GM21717 (cell line): ENCODE results near the gene KCNJ18.
"Not testable (repeated sequence)": the region's sequence is repeated elsewhere in the genome, so short reads cannot be mapped to it uniquely, and the experiment has no call there.

Experiments
- ATAC-seq: cut with Tn5 transposase; IDR thresholded peaks from one replicate; pipeline ENCODE4 v1.9.1; 2021; ENCODE audit warnings: mild to moderate bottlenecking, moderate library complexity; ENCODE audit not compliant: unreplicated experiment

Gene KCNJ18

DNA sequence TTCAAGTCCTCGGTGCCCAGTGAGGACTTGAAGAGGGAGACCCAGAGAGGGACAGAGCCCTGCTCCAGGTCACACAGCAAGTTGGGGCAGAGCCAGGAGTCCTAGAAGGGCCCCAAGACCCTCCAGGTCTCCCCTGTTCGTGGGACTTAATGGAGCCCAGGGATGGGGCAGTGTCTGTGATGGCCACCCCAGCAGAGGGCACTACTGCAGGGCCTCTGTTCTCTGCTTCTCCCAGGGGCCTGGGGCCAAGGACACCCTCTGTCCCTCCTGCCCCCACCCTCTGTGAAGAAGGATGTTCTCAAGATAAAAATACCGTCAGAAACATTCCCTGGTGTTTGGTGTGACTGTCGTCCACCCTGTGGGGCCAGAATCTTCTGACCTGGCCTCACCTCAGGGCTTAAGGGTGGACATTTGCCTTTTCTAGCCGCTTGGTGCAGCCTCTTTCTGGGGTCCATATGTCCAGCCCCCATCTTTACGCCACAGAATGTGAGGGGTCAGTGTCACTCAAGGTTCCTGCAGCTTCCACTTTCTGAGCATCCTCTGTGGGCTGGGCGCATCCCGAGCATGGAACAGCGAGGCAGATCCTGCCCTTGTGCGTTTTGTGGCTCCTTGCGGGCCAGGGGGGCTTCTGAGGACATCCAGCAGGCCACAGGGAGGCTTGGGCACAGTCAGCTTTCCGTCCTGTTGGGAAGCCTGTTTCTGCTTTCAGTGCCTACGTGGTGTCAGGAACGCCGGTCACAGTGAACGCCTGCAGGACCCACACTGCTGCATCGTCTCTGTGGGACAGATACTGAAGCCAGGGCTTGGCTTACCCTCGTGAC lies at the start of gene KCNJ18:
TSS of gene KCNJ18 (plus strand) at position 641 of the 821 bp plus-strand sequence. CDS start 10,264 bp downstream, outside the sequence.
- not testable (repeated sequence) for ATAC-seq

DNA sequence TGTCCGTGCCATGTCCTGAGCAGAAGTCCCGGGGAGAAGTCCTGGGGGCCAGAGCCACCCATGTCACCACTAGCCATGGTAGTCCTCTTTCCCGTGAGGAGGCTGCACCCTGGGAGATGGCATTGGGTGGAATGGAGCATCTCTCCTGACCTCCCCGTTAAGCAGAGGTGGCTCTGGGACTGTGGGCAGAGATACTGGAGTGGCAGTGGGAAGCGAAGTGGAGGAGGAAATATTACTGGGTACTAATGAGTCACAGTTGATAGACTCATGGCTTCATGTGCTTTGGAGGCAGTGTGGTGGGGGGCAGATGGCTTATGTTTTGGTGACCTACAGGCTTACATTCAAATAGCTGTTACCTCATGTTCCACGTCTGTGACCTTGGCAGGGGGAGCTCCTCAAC lies 44.2 kb upstream of the KCNJ18 start:
- not testable (repeated sequence) for ATAC-seq

DNA sequence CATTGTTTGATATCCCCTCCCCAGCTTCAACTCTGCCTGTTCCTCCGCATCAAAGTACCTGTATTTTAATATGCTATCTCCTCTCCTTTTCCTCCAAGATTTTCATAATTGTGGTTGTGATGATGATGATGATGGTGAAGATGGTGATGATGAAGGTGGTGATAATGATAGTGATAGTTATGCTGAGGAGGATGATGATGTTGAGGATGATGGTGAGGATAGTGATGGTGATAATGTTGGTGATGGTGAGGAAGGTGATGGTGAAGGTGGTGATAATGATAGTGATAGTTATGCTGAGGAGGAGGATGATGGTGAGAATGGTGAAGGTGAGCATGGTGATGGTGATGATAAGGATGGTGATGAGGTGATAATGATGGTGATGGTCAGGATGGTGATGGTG lies 42.3 kb upstream of the KCNJ18 start:
- not testable (repeated sequence) for ATAC-seq

DNA sequence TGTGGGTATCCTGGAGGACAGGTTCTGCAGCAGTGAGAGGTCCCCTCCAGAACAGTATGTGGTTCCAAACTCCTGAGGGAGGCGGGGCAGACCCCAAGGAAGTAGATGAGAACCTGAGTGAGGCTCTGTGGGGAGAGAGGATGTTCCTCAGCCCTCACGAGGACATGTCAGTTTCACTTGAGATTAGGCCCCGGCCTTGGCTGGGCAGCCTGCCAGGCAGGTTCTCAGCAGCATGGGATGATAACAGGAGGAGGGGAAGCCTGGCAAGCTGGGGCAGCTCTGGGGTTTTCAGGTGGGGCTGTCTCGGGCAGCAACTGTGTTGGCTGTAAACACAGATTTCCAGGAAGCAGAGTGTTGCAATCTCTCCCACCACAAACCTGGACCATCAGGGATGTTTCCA lies 40.3 kb upstream of the KCNJ18 start:
- ATAC-seq, result not testable (repeated sequence)

DNA sequence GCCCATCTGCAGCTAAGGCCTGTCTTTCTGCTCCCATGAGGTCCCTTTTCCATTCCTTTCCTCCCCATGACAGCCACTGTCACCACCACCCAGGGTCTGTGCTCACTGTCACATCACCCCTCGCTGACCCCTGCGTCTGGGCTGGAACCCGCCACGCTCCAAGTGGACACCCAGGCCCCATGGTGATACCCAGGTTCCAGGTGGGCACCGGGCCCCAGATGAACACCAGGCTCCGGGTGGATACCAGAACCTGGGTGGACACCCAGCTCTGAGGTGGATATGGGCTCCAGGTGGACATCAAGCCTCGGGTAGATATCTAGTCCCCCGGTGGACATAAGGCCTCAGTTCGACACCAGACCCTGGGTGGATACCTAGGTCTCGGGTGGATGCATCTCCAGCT lies 39.1 kb upstream of the KCNJ18 start:
- not testable (repeated sequence) for ATAC-seq

DNA sequence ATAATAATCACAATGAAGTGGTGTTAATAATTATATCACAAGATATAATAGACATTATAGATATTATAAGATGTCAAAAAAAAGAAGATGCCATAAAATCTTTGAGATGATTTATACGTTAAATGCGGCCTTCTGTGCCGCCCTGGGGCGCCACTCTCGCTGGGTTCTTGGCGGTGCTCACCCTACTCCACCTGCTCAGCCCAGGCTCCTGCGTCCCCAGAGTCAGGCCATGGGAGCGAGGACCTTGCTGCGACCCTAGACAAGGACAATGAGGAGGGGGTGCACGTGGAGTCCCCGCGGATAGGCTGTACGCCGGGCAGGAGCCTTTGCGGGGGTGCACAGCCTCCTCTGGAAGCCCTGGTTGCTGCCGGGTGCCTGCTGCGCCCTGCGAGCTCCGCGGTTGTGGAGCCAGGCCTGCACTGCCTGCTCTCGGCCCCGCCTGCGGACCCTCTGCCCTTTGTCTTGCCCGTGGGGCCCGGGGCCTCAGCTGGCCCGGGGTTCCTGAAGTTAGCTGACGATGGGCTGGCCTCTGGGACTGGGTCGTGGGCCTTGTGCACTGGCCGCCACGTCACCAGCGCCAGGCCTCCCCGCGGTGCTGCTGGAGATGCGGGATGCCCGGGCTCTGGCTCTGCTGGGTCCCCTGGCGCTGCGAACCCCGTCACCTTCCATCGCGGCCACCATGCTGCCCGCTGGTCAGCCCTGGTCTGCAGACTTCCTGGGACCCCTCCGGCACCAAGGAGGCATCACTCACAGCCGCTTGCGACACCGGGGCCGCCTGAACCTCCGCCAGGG lies 35.6 kb upstream of the KCNJ18 start:
- not testable (repeated sequence) for ATAC-seq

DNA sequence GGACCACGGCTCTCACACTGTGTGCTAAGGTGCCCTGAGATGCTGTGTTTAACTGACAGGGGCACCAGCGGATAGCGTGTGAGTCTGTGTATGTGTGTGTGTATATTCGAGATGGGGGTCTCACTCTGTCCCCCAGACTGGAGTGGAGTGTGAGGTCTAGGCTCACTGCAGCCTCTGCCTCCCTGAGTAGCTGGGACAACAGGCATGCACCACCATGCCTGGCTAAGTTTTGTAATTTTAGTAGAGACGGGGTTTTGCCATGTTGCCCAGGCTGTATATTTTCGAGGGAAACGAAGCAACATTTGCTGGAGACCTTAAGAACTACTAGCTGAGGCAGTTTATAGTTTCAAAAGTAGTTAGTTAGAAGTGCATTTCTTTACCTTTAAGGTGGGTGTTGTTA lies 32.7 kb upstream of the KCNJ18 start:
- ATAC-seq, result not testable (repeated sequence)

DNA sequence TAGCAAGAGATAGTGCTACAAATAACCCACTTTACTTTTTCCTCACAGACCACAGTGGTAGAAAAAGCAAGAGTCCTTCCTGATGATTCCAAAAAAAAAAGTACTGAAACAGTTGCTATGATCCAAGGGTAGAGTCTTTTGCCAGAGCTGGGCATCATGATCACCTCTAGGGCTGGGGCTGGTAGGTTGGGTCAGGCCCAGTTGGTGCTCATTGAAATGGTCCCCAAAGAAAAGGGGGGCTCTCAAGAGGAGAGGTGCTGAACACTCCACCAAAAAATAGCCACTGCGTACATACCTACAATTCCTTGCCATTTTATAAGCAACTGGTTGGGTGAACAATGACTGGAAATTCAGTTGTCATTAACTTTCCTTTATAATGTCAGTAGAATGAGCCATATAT lies 30.9 kb upstream of the KCNJ18 start:
- ATAC-seq, result not testable (repeated sequence)

DNA sequence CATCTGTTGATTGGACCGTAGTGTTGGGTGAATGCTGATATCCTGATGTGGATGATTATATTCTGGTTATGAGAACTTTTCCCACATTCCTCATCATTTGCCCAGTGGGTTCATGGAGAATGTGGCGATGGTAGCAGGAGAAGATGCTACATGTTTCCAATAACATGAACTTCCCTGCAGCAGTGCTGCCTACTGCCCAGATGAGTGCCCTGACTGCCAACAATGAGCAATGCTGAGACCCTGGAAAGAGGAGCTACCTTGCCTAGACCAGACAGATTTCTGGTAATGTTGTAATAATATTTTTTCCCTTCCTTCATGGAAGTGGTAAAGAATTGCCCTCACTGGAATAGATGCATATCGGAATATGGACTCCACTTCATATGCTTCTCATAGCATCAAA lies 29.2 kb upstream of the KCNJ18 start:
- not testable (repeated sequence) for ATAC-seq

DNA sequence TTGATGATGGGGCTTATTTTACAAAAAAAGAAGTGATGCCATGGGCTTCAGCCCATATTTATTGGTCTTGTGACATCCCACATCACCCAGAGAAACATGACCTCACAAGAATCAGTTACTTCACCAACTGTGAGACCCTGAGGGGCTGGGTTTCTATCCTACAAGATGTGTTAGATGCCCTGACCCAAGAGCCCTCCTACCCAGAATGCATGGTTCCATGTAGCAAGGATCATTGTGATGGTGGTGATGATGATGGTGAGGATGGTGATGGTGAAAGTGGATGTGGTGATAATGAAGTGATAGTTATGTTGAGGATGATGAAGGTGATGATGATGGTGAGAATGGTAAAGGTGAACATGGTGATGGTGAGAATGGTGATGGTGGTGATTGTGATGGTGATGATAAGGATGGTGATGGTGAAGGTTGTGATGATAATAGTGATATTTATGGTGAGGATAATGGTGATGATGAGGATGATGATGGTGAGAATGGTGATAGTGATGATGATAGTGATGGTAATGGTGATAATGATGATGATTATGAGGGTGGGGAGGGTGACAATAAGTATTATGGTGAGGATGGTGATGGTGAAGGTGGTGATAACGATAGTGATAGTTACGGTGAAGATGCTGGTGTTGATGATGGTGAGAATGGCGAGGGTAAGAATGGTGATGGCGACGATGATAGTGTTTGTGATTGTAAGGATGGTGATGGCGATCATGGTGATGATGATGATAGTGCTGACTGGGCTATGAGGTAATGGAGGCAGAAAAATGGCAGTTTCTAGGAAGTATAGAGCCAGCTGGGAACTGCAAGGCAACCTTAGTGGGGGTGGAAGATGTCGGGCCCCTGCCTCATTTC lies 28.5 kb upstream of the KCNJ18 start:
- not testable (repeated sequence) for ATAC-seq

DNA sequence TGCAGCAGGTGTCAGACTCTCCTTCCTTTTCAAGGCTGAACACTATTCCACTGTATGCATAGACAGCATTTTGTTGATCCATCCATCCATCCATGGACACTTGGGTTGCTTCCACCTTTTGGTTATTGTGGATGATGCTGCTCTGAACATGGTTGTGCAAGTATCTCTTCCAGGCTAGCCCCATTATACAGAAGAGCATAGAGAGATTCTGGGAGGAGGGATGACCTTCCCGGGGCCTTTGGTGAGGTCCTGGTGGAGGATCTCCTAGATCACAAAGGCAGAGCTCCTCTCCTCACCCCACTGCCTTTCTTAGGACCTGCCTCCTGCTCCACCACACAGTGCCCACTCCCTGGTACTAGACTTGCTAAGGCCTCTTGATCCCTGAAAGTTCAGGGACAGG lies 27.2 kb upstream of the KCNJ18 start:
- ATAC-seq, result not testable (repeated sequence)

DNA sequence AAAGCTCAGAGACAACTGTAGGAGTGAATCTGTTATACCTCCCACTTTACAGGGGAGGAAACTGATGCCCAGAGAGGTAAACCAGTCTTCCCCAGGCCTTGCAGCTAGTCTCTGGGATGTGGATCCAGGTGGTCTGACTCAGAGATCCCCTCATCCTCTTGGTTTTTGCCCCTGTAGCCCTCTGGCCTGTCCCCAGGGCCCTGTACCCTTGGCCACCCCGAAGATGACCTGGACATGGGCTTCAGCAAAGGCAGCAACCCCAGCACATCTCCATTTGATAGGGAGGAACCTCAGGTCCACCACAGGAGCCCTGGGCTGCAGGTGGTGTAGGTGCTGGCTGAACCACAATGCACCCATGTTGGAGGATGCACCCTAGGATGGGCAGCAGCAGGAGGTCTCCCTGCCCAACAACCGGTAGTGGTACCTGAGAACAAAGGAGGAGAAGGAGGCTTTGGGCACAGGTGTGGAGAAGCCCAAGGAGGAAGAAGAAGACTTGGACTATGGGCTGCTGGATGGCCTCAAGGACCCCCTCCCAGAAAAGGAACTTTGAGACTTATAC lies 26.3 kb upstream of the KCNJ18 start:
- ATAC-seq, result not testable (repeated sequence)

DNA sequence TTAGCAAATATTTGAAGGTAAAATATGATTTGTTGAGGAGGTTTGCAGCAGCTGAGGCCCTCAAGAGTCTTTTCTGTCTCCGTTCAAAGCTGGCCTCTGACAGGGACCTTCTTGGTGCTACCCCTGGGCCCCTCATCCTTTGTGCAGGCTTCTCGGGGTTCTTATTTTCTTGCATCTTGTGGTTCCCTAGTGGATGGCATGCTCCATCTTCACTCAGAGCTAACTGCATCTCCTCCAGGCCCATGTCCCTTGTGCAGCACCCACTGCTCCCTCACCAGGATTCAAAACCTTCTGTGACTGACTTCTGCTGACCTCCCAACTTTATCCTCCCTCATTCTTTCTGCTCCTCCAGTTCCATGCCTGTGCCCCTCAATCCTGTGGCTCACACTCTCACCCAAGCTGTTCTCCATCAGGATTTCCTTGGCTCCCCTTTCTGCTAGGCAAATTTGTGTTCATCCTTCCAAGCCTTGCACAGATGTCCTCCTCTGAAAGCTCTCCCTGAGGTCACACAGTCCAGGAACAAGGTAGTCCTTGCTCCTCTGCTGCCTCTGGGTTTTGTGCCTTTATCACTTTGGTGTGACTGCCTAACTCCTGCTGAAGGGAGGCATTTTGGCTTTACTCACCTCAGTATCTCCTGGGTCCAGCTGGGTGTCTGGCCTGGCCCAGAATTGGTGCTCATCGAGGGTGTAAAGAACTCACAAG lies 25.5 kb upstream of the KCNJ18 start:
- ATAC-seq, result not testable (repeated sequence)

DNA sequence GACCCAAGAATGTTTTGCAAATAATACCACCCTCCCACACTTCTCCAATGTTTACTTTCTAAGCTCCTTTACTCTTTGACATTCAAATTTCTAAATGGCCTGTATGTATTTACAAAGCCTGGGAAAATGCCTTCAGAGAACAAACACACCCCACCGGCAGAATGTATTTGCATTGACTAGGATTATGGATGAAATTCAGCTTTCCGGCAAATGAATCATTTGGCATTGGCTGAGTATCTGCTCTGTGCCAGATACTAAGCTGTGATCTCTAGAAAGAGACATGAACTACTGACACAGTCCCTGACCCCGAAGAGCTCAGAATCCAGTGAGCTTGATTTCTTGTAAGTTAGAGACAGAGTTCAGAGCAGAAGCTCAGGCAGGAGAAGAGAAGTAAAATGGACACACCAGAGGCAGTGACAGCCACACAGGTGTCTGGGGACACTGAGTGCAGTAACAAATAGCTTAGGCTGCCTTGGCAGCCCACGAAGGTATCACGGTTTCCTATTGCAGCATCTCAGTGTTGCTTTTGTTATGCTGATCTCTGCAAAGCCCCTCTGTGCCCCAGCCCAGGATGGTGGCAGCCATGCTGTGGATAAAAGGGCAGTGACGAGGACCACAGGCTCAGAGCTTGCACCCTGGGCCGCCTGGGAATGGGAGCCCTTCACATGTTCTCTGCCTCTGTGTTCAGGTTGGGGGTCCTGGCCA lies 24.8 kb upstream of the KCNJ18 start:
- not testable (repeated sequence) for ATAC-seq

DNA sequence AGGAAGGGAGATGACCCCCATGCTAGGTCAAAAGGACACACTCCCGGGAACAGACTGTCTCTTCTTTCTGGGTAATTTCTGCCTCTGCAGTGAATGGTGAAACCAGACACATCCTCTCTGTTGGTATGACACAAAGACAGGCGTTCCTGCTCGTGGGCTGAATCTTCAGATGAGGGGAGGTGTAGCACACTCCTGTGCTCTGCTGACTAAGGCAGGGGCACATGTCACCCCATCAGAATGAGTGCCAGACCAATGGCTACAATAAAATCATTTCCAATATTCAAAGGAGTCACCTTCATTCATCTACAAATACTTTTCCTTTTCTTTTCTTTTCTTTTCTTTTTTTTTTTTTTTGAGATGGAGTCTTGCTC lies 24.2 kb upstream of the KCNJ18 start:
- not testable (repeated sequence) for ATAC-seq

DNA sequence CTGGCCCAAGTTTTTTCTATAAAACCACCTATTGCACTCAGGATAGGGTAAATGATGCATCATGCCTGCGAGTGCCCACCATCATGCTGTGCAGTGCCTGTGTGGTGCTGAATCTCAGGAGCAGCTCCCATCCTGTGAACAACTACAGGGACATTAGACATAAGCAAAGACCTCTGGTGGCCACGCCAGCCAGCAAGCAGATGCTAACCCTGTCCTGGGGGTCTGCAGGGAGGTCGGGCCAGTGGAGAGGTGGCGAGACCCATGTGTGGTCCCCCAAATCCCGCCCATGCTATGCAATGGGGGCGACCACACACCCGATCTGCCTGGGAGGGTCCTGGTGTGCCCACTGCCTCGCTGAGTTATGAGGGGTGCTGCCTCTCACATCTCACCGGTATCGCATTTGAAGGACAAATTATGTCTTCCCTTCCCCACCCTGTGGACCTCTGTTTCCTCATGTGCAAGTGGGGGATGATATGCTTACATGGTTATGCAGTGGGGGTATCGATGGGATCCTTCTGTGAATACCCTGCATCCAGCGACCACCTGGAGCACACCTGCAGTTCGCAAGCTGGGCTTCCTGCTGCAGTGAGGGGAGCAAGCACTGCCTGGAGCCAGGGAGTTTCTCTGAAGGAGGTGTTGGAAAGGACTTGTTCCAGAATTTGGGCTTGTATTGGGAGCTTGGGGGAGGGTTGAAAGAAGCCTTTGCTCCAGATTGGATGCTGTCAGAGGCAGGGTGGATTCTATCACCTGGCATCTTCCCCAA lies 23.4 kb upstream of the KCNJ18 start:
- ATAC-seq, result not testable (repeated sequence)

DNA sequence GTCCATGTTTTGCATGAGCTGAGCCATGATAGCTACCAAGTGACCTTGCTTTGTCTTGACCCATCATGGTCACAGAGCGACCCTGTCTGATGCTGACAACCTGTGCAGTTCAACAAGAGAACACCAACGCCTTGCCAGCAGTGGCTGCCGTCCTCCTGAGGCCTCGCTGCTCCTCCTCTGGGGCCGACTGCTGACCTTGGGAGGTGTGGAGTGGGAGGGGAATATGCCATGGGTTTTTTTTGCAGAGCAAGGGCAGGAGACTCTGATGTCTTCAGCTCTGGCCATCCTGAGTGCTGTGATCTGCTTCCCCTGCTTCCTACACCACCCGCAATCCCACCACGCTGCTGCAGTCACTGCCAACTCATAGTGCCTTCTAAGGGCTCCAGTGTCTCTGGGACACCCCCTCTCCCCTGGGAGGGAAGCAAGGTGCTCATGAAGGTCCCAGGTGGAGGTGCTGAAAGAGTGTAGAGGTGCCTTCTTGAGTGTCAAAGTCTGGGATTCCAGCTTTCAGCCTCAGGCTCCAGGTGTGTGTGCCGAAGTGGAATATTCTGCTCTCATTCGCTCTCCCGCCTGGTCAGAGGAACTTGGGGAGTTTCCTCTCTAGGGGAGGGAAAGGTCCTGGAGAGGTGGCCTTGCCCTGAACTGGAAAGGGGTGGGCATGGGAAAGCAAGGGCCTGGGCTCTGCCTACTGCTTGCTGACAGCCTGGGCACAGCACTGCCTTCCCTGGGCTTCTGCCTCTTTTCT lies 22.5 kb upstream of the KCNJ18 start:
- ATAC-seq, result not testable (repeated sequence)
